ENCODE data around the gene STK25.
"Not testable (repeated sequence)": the region's sequence is repeated elsewhere in the genome, so short reads cannot be mapped to it uniquely, and the experiment has no call there.

STK25 gene

GRCh38 chr2:241534293-241534692, 25.9 kb upstream of the STK25 start:
- Histone ChIP-seq H3K4me3 (no peak overlapping the region), H3K36me3 (ENCODE audit: insufficient read depth, low read length) (no peaks in the 10 kb centered on the region), H3K9ac (ENCODE audit: insufficient read length) (no peak overlapping the region), H3K9me3 (ENCODE audit: low read depth, low read length) (no peaks in the 10 kb centered on the region), H3K27ac (no peak overlapping the region)
- DNase-seq (ENCODE audit: low read depth, low spot score) = no peak
- TF ChIP-seq EZH2 (IDR thresholded peaks at IDR 0.05) (no peak), FOXP2 (optimal IDR thresholded peaks at IDR 0.05; ENCODE audit: control extremely low read depth, extremely low read length, insufficient read depth) (no peak), POLR2AphosphoS5 (IDR thresholded peaks at IDR 0.05; ENCODE audit: borderline replicate concordance, low read depth, low read length) (no peak)

DNA sequence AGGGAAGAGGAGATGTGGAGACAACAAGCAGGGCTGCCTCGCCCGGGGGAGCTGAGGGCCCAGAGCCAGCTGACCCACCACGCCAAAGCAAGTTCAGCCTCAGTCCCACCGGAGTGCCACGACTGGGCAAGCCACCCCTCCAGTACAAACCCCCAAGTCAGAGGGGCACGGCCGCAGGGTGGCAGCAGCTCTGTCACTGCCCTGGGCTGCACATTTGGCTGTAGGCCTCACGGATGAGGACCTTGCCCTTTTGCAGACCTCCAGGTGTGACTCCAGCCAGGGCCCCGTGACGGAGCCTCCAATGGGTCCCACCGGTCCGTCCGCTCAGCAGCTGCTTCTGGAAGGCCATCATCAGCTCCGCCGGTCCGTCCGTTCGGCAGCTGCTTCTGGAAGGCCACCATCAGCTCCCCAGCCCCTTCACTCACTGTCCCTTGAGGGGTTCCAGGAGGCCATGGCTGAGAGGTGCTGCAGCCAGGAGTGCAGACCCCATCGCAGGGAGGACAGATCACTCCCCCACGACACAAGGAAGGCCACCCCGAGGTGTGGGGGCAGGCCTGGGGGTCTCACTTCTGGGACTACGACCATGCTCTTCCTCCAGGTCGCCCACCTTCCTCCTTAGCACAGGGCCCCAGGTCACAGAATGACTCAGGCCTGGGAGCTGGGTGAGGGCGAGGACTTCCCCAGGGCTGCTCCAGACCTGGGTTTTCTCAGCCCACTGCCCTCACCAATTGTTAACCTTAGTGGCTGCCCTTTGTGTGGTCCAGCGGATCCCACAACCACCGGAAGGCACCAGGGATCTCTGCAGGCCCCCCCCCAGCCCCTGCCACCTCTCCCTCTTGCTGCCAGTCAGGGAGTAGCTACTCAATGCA, 24.6 kb upstream of the STK25 start:
- no peak for DNase-seq (ENCODE audit: low read depth, low spot score)
- no peak overlapping the region for H3K9ac ChIP-seq (ENCODE audit: insufficient read length)
- no peaks in the 10 kb centered on the region for H3K9me3 ChIP-seq (ENCODE audit: low read depth, low read length)
- H3K4me3 ChIP-seq = no peak overlapping the region
- no peak for TF ChIP-seq POLR2AphosphoS5 (IDR thresholded peaks at IDR 0.05; ENCODE audit: borderline replicate concordance, low read depth, low read length)
- TF ChIP-seq EZH2 (IDR thresholded peaks at IDR 0.05) = no peak
- no peak for TF ChIP-seq FOXP2 (optimal IDR thresholded peaks at IDR 0.05; ENCODE audit: control extremely low read depth, extremely low read length, insufficient read depth)
- no peak overlapping the region for H3K27ac ChIP-seq
- no peaks in the 10 kb centered on the region for H3K36me3 ChIP-seq (ENCODE audit: insufficient read depth, low read length)

- DNase-seq (ENCODE audit: low read depth, low spot score) = no peak
- Histone ChIP-seq H3K4me3 (no peak overlapping the region), H3K36me3 (ENCODE audit: insufficient read depth, low read length) (no peaks in the 10 kb centered on the region), H3K9me3 (ENCODE audit: low read depth, low read length) (no peaks in the 10 kb centered on the region), H3K27ac (no peak overlapping the region), H3K9ac (ENCODE audit: insufficient read length) (no peak overlapping the region)
- no peak for TF ChIP-seq POLR2AphosphoS5 (IDR thresholded peaks at IDR 0.05; ENCODE audit: borderline replicate concordance, low read depth, low read length)
Observed at GRCh38 chr2:241532168-241532567, 23.8 kb upstream of the STK25 start.

DNA sequence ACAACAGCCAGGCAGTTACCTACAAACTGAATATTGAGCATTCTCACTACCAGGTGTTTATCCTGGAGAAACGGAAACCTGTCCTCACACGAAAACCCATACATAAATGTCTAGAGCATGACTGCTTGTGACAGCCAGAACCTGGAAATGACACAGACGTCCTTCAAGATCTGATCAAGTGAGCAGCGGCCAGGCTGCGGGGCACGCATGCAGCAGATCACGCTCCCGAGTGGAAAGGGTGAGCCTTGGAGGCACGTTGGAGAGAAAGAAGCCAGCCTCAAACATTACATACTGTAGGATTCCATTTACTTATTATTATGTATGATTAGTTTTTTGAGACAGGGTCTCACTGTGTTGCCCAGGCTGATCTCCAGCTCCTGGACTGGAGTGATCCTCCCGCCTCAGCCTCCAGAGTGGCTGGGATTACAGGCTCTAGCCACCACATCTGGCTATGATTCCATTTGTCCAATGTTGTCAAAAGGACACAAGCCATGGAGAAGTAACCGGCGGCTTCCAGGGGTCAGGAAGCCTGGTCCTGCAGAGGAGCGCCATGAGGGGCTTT, 22.9 kb upstream of the STK25 start:
- Histone ChIP-seq H3K27ac (no peak overlapping the region), H3K36me3 (ENCODE audit: insufficient read depth, low read length) (no peaks in the 10 kb centered on the region), H3K9me3 (ENCODE audit: low read depth, low read length) (no peaks in the 10 kb centered on the region), H3K9ac (ENCODE audit: insufficient read length) (no peak overlapping the region), H3K4me3 (no peak overlapping the region)
- TF ChIP-seq POLR2AphosphoS5 (IDR thresholded peaks at IDR 0.05; ENCODE audit: borderline replicate concordance, low read depth, low read length) (no peak), EZH2 (IDR thresholded peaks at IDR 0.05) (no peak), FOXP2 (optimal IDR thresholded peaks at IDR 0.05; ENCODE audit: control extremely low read depth, extremely low read length, insufficient read depth) (no peak)
- DNase-seq (ENCODE audit: low read depth, low spot score) = no peak

DNA sequence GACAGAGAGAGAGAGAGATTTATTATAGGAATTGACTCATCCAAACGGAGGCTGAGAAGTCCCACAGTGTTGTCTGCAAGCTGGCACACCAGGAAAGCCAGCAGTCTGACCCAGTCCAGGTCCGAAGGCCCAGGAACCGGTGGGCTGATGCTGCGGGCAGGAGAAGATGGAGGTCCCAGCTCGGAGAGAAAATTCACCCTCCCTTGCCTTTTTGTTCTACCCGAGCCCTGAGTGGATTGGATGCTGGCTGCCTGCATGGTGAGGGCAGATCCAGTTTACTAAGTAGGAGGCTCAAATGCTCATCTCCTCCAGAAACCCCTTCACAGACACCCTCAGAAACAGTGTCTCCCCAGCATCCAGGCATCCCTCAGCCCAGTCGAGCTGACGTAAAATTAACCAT, 22.2 kb upstream of the STK25 start:
- Histone ChIP-seq H3K36me3 (ENCODE audit: insufficient read depth, low read length) (no peaks in the 10 kb centered on the region), H3K9ac (ENCODE audit: insufficient read length) (no peak overlapping the region), H3K4me3 (no peak overlapping the region), H3K27ac (no peak overlapping the region), H3K9me3 (ENCODE audit: low read depth, low read length) (no peaks in the 10 kb centered on the region)
- TF ChIP-seq EZH2 (IDR thresholded peaks at IDR 0.05) = no peak
- TF ChIP-seq FOXP2 (optimal IDR thresholded peaks at IDR 0.05; ENCODE audit: control extremely low read depth, extremely low read length, insufficient read depth) = no peak
- TF ChIP-seq POLR2AphosphoS5 (IDR thresholded peaks at IDR 0.05; ENCODE audit: borderline replicate concordance, low read depth, low read length) = no peak
- no peak for DNase-seq (ENCODE audit: low read depth, low spot score)

DNA sequence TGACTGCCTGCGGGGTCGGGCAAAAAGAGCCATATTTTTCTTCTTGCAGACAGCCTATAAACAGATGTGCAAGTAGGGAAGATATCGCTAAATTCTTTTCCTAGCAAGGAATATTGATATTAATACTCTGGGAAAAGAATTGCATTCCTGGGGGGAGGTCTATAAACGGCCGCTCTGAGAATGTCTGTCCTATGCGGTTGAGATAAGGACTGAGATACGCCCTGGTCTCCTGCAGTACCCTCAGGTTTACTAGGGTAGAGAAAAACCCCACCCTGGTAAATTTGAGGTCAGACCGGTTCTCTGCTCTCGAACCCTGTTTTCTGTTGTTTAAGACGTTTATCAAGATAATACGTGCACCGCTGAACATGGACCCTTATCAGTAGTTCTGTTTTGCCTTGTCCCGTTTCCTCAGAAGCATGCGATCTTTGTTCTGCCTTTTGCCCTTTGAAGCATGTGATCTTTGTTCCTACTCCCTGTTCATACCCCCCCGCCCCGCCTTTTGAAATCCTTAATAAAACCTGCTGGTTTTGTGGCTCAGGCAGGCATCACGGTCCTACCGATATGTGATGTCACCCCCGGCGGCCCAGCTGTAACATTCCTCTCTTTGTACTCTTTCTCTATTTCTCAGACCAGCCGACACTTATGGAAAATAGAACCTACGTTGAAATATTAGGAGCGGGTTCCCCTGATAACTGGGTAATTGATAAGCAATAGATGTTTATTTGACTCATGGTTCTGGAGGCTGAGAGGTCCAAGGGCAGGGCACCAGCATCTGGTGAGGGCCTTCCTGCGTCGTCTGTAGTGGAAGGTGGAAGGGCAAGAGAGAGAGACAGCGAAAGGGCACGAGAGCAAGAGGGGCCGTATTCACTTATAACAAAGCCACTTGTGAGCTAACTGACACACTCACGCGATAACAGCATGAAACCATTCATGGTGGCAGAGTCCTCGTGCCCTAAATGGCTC, 17.7 kb upstream of the STK25 start:
- not testable (repeated sequence) for H3K9me3 ChIP-seq (ENCODE audit: low read depth, low read length); H3K36me3 ChIP-seq (ENCODE audit: insufficient read depth, low read length); H3K27ac ChIP-seq; DNase-seq (ENCODE audit: low read depth, low spot score); H3K4me3 ChIP-seq; H3K9ac ChIP-seq (ENCODE audit: insufficient read length)

GRCh38 chr2:241522477-241522876, 14.1 kb upstream of the STK25 start:
- no peak for TF ChIP-seq POLR2AphosphoS5 (IDR thresholded peaks at IDR 0.05; ENCODE audit: borderline replicate concordance, low read depth, low read length)
- TF ChIP-seq FOXP2 (optimal IDR thresholded peaks at IDR 0.05; ENCODE audit: control extremely low read depth, extremely low read length, insufficient read depth) = no peak
- TF ChIP-seq EZH2 (IDR thresholded peaks at IDR 0.05) = no peak
- Histone ChIP-seq H3K36me3 (ENCODE audit: insufficient read depth, low read length) (no peaks in the 10 kb centered on the region), H3K27ac (no peak overlapping the region), H3K9me3 (ENCODE audit: low read depth, low read length) (no peaks in the 10 kb centered on the region), H3K9ac (ENCODE audit: insufficient read length) (no peak overlapping the region), H3K4me3 (no peak overlapping the region)
- DNase-seq (ENCODE audit: low read depth, low spot score) = no peak

DNA sequence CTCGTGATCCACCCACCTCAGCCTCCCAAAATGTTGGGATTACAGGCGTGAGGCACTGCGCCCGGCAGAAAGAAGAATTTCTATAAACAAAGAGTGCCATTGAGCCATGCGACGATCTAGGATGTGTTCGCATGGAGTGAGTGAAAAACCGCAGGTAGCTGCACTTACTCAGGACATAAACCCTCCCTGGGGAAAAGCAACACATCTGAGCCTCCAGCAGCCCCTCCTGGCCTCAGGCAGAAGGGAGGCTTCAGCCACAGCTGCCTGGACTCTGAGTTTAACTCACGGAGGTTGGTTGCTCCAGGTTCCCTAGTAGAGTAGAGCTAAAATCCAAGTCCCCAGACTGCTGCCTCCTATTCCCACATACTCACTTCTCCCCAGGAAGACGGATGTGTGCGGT, 11.3 kb upstream of the STK25 start:
- no peaks in the 10 kb centered on the region for H3K36me3 ChIP-seq (ENCODE audit: insufficient read depth, low read length)
- DNase-seq (ENCODE audit: low read depth, low spot score) = no peak
- no peak overlapping the region for H3K27ac ChIP-seq
- no peaks in the 10 kb centered on the region for H3K9me3 ChIP-seq (ENCODE audit: low read depth, low read length)
- TF ChIP-seq EZH2 (IDR thresholded peaks at IDR 0.05) (no peak), FOXP2 (optimal IDR thresholded peaks at IDR 0.05; ENCODE audit: control extremely low read depth, extremely low read length, insufficient read depth) (no peak), POLR2AphosphoS5 (IDR thresholded peaks at IDR 0.05; ENCODE audit: borderline replicate concordance, low read depth, low read length) (no peak)
- no peak overlapping the region for H3K9ac ChIP-seq (ENCODE audit: insufficient read length)
- no peak overlapping the region for H3K4me3 ChIP-seq
